Nephron (organoid): Measurements from ENCODE around the gene GSTM4.
A peak's percentile ranks its signal among the peaks of the same experiment; 100 is the strongest.

Source experiments
- H3K27ac Mint-ChIP-seq, 3 experiments: 2 replicates each; pipeline ENCODE4 v1.8.0; 2020; ENCODE audit warnings: mixed read lengths in 3 of 3, mild to moderate bottlenecking in 2 of 3, moderate library complexity in 1 of 3
- H3K27me3 Mint-ChIP-seq: 2 replicates; pipeline ENCODE4 v1.8.0; 2021; ENCODE audit warnings: low read depth, mild to moderate bottlenecking, moderate library complexity, mixed read lengths
- H3K36me3 Mint-ChIP-seq: 2 replicates; pipeline ENCODE4 v1.8.0; 2020; ENCODE audit warnings: low read depth, mixed read lengths
- H3K4me1 Mint-ChIP-seq: 2 replicates; pipeline ENCODE4 v1.8.0; 2020; ENCODE audit warnings: mixed read lengths
- H3K4me3 Mint-ChIP-seq, 3 experiments: 2 replicates each; pipeline ENCODE4 v1.8.0; 2020; ENCODE audit warnings: mild to moderate bottlenecking in 3 of 3, mixed read lengths in 3 of 3, moderate library complexity in 2 of 3
- H3K9me3 Mint-ChIP-seq: 2 replicates; pipeline ENCODE4 v1.8.0; 2020; ENCODE audit warnings: mixed read lengths
- CTCF ChIP-seq, 3 experiments: fragments of 200-600 bp; sonication (generic); IDR thresholded peaks; one replicate each; pipeline ENCODE4 v1.5.0; 2021; ENCODE audit warnings: antibody characterized with exemption in 3 of 3; ENCODE audit not compliant: unreplicated experiment in 3 of 3

The GSTM4 gene

DNA sequence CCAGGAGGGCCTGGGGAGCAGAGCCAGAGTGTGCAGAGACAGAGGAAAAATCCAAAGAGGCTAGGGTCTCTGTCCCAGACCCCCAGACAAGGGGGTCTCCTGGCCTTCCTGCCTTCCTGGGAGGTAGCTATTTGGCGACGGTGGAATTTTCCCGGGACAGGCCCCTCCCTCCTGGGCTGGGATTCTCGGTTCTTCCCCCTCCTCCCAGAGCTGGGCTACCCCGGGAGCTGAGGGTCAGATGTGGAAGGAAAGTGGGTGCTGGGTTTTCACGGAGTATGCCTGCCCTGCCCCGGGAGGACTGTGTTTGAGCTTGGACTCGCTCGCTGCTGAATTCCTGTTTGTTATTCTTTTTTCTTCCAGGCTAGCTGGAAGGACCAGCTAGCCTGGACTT is 35.5 kb upstream of the GSTM4 start:
- H3K4me3 Mint-ChIP-seq, result peak overlapping the region; percentile 96 to 99 (median 98)

DNA sequence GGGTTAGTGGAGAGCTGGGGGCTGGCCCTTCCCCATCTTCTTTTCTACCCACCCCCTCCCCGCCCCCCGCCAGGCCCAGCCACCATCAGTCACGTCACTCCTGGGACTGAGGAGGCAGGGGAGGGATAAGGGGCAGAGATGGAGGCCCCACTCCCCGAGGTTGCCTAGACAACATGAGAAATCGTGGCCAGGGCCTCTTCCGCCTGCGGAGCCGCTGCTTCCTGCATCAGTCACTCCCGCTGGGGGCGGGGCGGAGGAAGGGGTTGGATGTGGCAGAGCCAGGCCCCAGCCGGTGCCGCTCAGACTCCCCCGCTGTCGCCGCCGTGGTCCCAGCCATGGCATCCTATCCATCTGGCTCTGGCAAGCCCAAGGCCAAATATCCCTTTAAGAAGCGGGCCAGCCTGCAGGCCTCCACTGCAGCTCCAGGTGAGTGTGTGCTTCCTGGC is 35.0 kb upstream of the GSTM4 start:
- peak overlapping the region; percentile 96 to 99 (median 98) for H3K4me3 Mint-ChIP-seq
- no peaks in the 10 kb centered on the region for H3K27me3 Mint-ChIP-seq
- peaks cover 1% of the 10 kb centered on the region for H3K36me3 Mint-ChIP-seq
- H3K9me3 Mint-ChIP-seq, result no peaks in the 10 kb centered on the region
- TF ChIP-seq CTCF (IDR thresholded peaks at IDR 0.05; ENCODE audit: unreplicated experiment in 3 of 3), result no peak
- peaks cover 60% of the 10 kb centered on the region for H3K4me1 Mint-ChIP-seq
- peak overlapping the region; percentile 74 to 99 (median 97) for H3K27ac Mint-ChIP-seq

More for the DNA sequence above, 35.5 kb upstream of the GSTM4 start:
- H3K36me3 Mint-ChIP-seq, result no peaks in the 10 kb centered on the region
- peaks cover 55% of the 10 kb centered on the region for H3K4me1 Mint-ChIP-seq
- H3K27ac Mint-ChIP-seq, result peak overlapping the region; percentile 74 to 99 (median 97)
- H3K9me3 Mint-ChIP-seq, result no peaks in the 10 kb centered on the region
- no peak for TF ChIP-seq CTCF (IDR thresholded peaks at IDR 0.05; ENCODE audit: unreplicated experiment in 3 of 3)
- no peaks in the 10 kb centered on the region for H3K27me3 Mint-ChIP-seq

DNA sequence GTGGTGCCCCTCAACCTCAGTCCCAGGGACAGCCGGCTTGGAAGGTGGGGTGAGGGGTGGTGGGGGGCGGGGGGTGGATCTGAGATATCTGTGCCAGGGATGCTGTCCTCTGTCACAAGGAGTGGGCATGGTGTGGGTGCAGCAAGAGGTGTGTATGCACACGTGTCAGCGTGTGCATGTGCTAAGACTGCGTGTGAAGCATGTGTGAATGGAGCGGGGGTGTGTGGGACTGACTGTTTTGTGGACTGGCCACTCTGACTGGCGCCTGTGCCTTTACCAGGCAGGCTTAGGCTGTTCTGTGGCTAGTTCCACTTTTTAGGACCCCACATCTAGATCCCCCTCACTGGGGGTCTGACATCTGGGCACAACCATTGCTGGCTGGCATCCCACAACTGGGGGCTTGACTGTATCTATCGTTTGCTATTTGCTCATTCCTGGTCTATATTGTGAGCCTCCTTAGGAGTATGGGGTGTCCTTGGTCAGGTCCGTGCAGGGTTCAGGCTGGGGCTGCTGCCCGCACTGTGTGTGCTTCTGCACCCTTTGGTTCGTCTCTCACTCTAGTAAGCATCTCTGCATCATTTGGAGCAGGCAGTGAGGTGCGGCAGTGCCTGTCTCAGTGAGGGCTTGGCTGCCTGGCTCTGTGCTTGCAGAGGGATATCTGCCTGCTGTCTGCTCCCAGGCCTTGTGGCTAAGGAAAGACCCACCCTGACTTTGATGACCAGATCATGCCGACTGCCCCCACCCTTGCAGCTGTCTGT is 34.3 kb upstream of the GSTM4 start:
- Mint-ChIP-seq H3K27ac (peak overlapping the region; percentile 74 to 99 (median 94)), H3K4me1 (peaks cover 59% of the 10 kb centered on the region), H3K4me3 (peak overlapping the region; percentile 96 to 99 (median 98))

DNA sequence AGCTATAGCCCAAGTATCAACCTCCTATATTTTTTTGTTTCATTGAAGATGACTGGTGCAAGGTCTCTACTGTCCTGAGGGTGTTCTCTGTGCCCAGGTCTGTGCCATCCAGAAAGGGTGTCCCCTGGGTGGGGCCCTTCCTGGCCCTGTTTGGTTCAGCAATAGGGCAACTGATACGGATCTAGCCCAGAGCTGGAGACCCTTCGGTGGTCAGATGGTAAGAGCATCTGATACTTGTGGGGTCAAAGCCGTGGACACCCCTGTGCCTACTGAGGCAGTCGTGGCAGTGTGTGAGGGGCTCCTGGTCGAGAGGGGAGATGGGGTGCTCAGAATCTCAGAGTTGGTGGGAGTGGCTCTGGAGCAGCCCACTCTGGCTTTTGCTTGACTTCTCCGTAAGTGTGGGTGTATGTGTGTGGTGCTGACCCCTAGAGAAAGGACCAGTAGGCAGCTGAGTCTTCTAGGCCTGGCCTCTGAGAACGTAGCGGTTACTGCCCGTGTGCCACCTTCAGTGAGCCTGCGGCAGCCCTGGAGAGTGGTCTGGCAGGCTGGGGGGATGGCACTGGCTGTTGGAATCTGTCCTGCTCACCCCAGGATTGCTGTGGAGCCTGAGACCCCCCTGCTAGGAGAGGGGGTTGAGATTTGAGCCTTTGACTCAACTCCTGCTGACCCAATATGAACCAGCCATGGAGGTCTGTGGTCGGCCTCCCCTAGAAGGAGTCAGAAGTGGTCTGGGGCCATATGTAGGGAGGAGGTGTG is 33.6 kb upstream of the GSTM4 start:
- H3K4me1 Mint-ChIP-seq, result peaks cover 52% of the 10 kb centered on the region
- H3K9me3 Mint-ChIP-seq, result no peaks in the 10 kb centered on the region
- no peak for TF ChIP-seq CTCF (IDR thresholded peaks at IDR 0.05; ENCODE audit: unreplicated experiment in 3 of 3)
- peaks cover 9% of the 10 kb centered on the region for H3K36me3 Mint-ChIP-seq
- no peaks in the 10 kb centered on the region for H3K27me3 Mint-ChIP-seq
- peak overlapping the region; percentile 74 to 99 (median 94) for H3K27ac Mint-ChIP-seq
- peak overlapping the region; percentile 96 to 99 (median 98) for H3K4me3 Mint-ChIP-seq

More for the DNA sequence above, 34.3 kb upstream of the GSTM4 start:
- H3K9me3 Mint-ChIP-seq, result no peaks in the 10 kb centered on the region
- H3K27me3 Mint-ChIP-seq, result no peaks in the 10 kb centered on the region
- no peak for TF ChIP-seq CTCF (IDR thresholded peaks at IDR 0.05; ENCODE audit: unreplicated experiment in 3 of 3)
- H3K36me3 Mint-ChIP-seq, result peaks cover 8% of the 10 kb centered on the region

- no peaks in the 10 kb centered on the region for H3K27me3 Mint-ChIP-seq
- H3K4me1 Mint-ChIP-seq, result peaks cover 49% of the 10 kb centered on the region
- peak overlapping the region; percentile 96 to 99 (median 98) for H3K4me3 Mint-ChIP-seq
- H3K36me3 Mint-ChIP-seq, result peaks cover 14% of the 10 kb centered on the region
- no peaks in the 10 kb centered on the region for H3K9me3 Mint-ChIP-seq
- no peak for TF ChIP-seq CTCF (IDR thresholded peaks at IDR 0.05; ENCODE audit: unreplicated experiment in 3 of 3)
- peak overlapping the region; percentile 74 to 99 (median 94) for H3K27ac Mint-ChIP-seq
These were observed 33.0 kb upstream of the GSTM4 start for GRCh38 chr1:109622895-109623294.
